Uterus (tissue), 4 donors: Measurements from ENCODE around the gene PDK1. TPM values are rescaled to one million over a fixed set of nuclear protein-coding genes. Genes with fewer than 3 reads are reported as not detected.

Experiments
- DNase-seq, 2 donors: peaks; one replicate each; pipeline ENCODE4 v3.0.0-alpha.2; 2019 to 2020
- H3K27ac ChIP-seq, 2 donors: fragments of 200-600 bp; sonication (generic); 1 replicate in 1 of 2; 2 replicates in 1 of 2; pipeline ENCODE4 v1.5.1; 2016 to 2018
- H3K27me3 ChIP-seq, 2 donors: fragments of 200-600 bp; sonication (generic); one replicate each; pipeline ENCODE4 v1.5.1; 2018 to 2019; ENCODE audit warnings: control low read depth in 1 of 2
- H3K36me3 ChIP-seq, 2 donors: fragments of 200-600 bp; sonication (generic); one replicate each; pipeline ENCODE4 v1.5.1; 2019; ENCODE audit warnings: control low read depth in 1 of 2
- H3K4me1 ChIP-seq, 2 donors: fragments of 200-600 bp; sonication (generic); one replicate each; pipeline ENCODE4 v1.5.1; 2018 to 2019; ENCODE audit warnings: control low read depth in 1 of 2
- H3K4me3 ChIP-seq, 2 donors: fragments of 200-600 bp; sonication (generic); 1 replicate in 1 of 2; 2 replicates in 1 of 2; pipeline ENCODE4 v1.5.1; 2018 to 2019; ENCODE audit warnings: mild to moderate bottlenecking in 1 of 2
- H3K9me3 ChIP-seq, 2 donors: fragments of 200-600 bp; sonication (generic); one replicate each; pipeline ENCODE4 v1.5.1; 2019; ENCODE audit warnings: control low read depth in 1 of 2
- POLR2A ChIP-seq, 2 donors: fragments of 450-650 bp; IDR thresholded peaks; one replicate each; pipeline ENCODE4 v1.6.1; 2016; ENCODE audit warnings: antibody characterized with exemption in 2 of 2, mild to moderate bottlenecking in 1 of 2, moderate library complexity in 1 of 2
- intact Hi-C: fragments of 100-400 bp; cut with DNase I; formaldehyde crosslinking; loops from one replicate; pipeline ENCODE4 v1.15.1; 2023; ENCODE audit warnings: low total_unique reads
- total RNA-seq, 4 donors: library from RNA; depleted of rRNA in 3 of 4; stranded (reverse); fragments of >200 nt in 3 of 4; gene quantifications; one replicate each; pipeline versions ENCODE4 v1.1.0 to v1.2.4, GENCODE V29; 2014 to 2023
- TF ChIP-seq, protein P1 (sequence below), 4 experiments: fragments of 200-600 bp in 2 of 4; fragments of 450-650 bp in 2 of 4; sonication (generic) in 2 of 4; IDR thresholded peaks; one replicate each; pipeline ENCODE4 v1.5.1; 2016 to 2019; ENCODE audit warnings: antibody characterized with exemption in 4 of 4, mild to moderate bottlenecking in 2 of 4, moderate library complexity in 1 of 4
- donor health status: DM: yes; HTN: yes; CAD: no.

PDK1 gene
- total RNA-seq, 4 donors from 2014 or later: 1.5 to 42.4 (median 20.1) TPM

- H3K4me1 ChIP-seq: no peaks in the 10 kb centered on the region
- no peaks in the 10 kb centered on the region for H3K36me3 ChIP-seq
- no peak for DNase-seq
- H3K27ac ChIP-seq: no peak overlapping the region
- TF ChIP-seq POLR2A (IDR thresholded peaks at IDR 0.05): no peak
- TF ChIP-seq, protein P1, sequence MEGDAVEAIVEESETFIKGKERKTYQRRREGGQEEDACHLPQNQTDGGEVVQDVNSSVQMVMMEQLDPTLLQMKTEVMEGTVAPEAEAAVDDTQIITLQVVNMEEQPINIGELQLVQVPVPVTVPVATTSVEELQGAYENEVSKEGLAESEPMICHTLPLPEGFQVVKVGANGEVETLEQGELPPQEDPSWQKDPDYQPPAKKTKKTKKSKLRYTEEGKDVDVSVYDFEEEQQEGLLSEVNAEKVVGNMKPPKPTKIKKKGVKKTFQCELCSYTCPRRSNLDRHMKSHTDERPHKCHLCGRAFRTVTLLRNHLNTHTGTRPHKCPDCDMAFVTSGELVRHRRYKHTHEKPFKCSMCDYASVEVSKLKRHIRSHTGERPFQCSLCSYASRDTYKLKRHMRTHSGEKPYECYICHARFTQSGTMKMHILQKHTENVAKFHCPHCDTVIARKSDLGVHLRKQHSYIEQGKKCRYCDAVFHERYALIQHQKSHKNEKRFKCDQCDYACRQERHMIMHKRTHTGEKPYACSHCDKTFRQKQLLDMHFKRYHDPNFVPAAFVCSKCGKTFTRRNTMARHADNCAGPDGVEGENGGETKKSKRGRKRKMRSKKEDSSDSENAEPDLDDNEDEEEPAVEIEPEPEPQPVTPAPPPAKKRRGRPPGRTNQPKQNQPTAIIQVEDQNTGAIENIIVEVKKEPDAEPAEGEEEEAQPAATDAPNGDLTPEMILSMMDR (IDR thresholded peaks at IDR 0.05): no peak
- intact Hi-C loops: no loop called here
- H3K27me3 ChIP-seq: no peaks in the 10 kb centered on the region
- no peaks in the 10 kb centered on the region for H3K9me3 ChIP-seq
- H3K4me3 ChIP-seq: no peak overlapping the region
Measured at GRCh38 chr2:172635548-172635947, 79.7 kb downstream of the PDK1 start.

DNA sequence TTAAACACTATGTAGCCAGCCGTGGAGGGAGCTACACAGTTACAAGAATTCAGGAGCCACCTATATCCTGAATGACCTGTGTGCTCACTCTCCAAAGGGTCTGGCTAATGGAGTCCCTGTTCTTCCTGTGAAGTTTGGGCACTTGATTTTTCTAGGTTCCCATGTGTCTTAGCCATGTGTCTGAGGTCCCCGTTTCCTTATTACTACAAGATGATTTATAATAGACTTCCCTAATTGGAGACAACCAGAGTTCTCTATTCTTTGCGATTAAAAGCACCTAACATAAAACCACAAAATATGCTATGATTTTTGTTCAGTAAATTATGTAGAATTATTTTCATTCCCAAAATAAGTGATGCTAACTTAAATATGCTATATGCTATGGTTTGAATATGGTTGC is 83.4 kb downstream of the PDK1 start:
- no peaks in the 10 kb centered on the region for H3K36me3 ChIP-seq
- H3K27me3 ChIP-seq: no peaks in the 10 kb centered on the region
- intact Hi-C loops: no loop called here
- H3K27ac ChIP-seq: no peak overlapping the region
- no peaks in the 10 kb centered on the region for H3K4me1 ChIP-seq
- no peak overlapping the region for H3K4me3 ChIP-seq
- TF ChIP-seq POLR2A (IDR thresholded peaks at IDR 0.05): no peak
- TF ChIP-seq, protein P1 (IDR thresholded peaks at IDR 0.05): no peak
- no peaks in the 10 kb centered on the region for H3K9me3 ChIP-seq
- no peak for DNase-seq

GRCh38 chr2:172639823-172640222 is 83.9 kb downstream of the PDK1 start:
- H3K27ac ChIP-seq: no peak overlapping the region
- no peak for DNase-seq
- H3K27me3 ChIP-seq: no peaks in the 10 kb centered on the region
- intact Hi-C loops: no loop called here
- H3K4me3 ChIP-seq: no peak overlapping the region
- H3K4me1 ChIP-seq: no peaks in the 10 kb centered on the region
- no peaks in the 10 kb centered on the region for H3K9me3 ChIP-seq
- no peak for TF ChIP-seq POLR2A (IDR thresholded peaks at IDR 0.05)
- TF ChIP-seq, protein P1 (IDR thresholded peaks at IDR 0.05): no peak
- H3K36me3 ChIP-seq: no peaks in the 10 kb centered on the region

GRCh38 chr2:172640389-172640788 is 84.5 kb downstream of the PDK1 start:
- no peak overlapping the region for H3K27ac ChIP-seq
- TF ChIP-seq, protein P1 (IDR thresholded peaks at IDR 0.05): no peak
- TF ChIP-seq POLR2A (IDR thresholded peaks at IDR 0.05): no peak
- H3K9me3 ChIP-seq: no peaks in the 10 kb centered on the region
- H3K27me3 ChIP-seq: no peaks in the 10 kb centered on the region
- H3K4me1 ChIP-seq: no peaks in the 10 kb centered on the region
- H3K36me3 ChIP-seq: no peaks in the 10 kb centered on the region
- DNase-seq: no peak
- intact Hi-C loops: no loop called here
- no peak overlapping the region for H3K4me3 ChIP-seq

DNA sequence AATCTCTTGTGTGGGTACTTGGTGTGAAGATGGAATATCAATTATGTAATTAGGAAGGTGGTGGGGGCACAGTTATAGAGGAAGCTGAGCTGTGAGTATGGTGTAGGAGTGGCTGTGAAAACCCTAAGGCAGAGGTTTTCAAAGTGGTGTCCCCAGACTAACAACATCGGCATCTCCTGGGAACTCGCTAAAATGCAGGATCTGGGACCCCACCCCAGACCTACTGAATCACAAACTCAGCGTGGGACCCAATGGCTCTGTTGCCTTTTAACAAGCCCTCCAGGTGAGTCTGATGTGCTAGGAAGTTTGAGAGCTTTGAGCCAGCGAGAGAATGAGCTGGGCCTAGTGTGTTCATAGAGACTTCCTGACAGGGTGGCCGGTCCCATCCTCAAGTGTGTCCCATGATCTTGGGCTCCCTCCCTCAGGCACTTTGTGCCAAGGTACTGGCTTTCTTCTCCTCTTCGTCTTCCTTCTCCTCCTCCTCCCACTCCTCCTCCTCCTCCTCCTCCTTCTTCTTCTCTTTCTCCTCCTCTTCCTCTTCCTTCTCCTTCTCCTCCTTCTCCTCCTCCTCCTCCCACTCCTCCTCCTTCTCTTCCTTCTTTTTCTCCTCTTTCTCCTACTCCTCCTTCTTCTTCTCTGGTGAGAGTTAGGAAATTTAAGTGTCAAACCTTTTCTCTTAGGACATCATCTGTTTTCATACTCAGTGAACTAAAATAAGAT is 86.6 kb downstream of the PDK1 start:
- H3K27me3 ChIP-seq: no peaks in the 10 kb centered on the region
- H3K36me3 ChIP-seq: no peaks in the 10 kb centered on the region
- H3K9me3 ChIP-seq: no peaks in the 10 kb centered on the region
- H3K4me3 ChIP-seq: no peak overlapping the region
- no peaks in the 10 kb centered on the region for H3K4me1 ChIP-seq
- TF ChIP-seq POLR2A (IDR thresholded peaks at IDR 0.05): no peak
- TF ChIP-seq, protein P1 (IDR thresholded peaks at IDR 0.05): no peak
- intact Hi-C loops: no loop called here
- DNase-seq: no peak
- no peak overlapping the region for H3K27ac ChIP-seq
